Activated T-cell treated with anti-CD3 and anti-CD28 coated beads, Interleukin-2, amount 50 U/mL, for 24 hours (primary cell): ENCODE measurements around the gene MAP7.

Source experiments
- DNase-seq: peaks from one replicate; pipeline ENCODE4 v3.0.0-alpha.2; 2020
- H3K27ac Mint-ChIP-seq: 2 replicates; pipeline ENCODE4 v1.8.0; 2020; ENCODE audit warnings: mild to moderate bottlenecking, mixed read lengths
- H3K27me3 Mint-ChIP-seq: 2 replicates; pipeline ENCODE4 v1.8.0; 2020; ENCODE audit warnings: mixed read lengths
- H3K36me3 Mint-ChIP-seq: 2 replicates; pipeline ENCODE4 v1.8.0; 2020; ENCODE audit warnings: low read depth, mixed read lengths
- H3K4me1 Mint-ChIP-seq: 2 replicates; pipeline ENCODE4 v1.8.0; 2020; ENCODE audit warnings: low read depth, mixed read lengths
- H3K4me3 Mint-ChIP-seq: 2 replicates; pipeline ENCODE4 v1.8.0; 2020; ENCODE audit warnings: mild to moderate bottlenecking, moderate library complexity, mixed read lengths
- H3K9me3 Mint-ChIP-seq: 2 replicates; pipeline ENCODE4 v1.8.0; 2020; ENCODE audit warnings: mixed read lengths

Gene MAP7

GRCh38 chr6:136343700-136344099 lies 206.5 kb downstream of the MAP7 start:
- no peaks in the 10 kb centered on the region for H3K27me3 Mint-ChIP-seq
- DNase-seq = no peak
- no peak overlapping the region for H3K27ac Mint-ChIP-seq
- no peak overlapping the region for H3K4me3 Mint-ChIP-seq
- H3K36me3 Mint-ChIP-seq = no peaks in the 10 kb centered on the region
- no peaks in the 10 kb centered on the region for H3K4me1 Mint-ChIP-seq
- no peaks in the 10 kb centered on the region for H3K9me3 Mint-ChIP-seq

DNA sequence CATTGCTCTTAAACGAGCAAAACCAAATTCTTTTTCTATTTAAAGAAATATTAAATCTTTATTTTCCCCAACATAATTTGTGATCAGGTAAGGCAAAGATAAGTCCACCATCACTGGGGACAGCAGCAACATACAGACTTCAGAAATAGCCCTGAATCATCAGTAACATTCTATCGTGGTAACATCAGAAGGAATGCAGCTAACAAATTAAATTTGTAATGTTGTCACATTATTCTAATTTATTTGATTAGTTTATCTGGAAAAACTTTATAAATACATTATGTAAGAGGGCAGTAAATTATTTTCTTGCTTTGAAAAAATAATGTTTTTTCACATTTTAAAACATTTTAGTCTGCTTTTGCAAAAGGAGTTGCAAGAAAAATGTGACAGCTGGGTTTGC lies 206.9 kb downstream of the MAP7 start:
- DNase-seq = no peak
- Mint-ChIP-seq H3K27me3 (no peaks in the 10 kb centered on the region), H3K9me3 (no peaks in the 10 kb centered on the region), H3K4me1 (no peaks in the 10 kb centered on the region), H3K4me3 (no peak overlapping the region), H3K27ac (no peak overlapping the region), H3K36me3 (no peaks in the 10 kb centered on the region)

GRCh38 chr6:136341967-136342366 lies 208.3 kb downstream of the MAP7 start:
- no peaks in the 10 kb centered on the region for H3K4me1 Mint-ChIP-seq
- H3K4me3 Mint-ChIP-seq = no peak overlapping the region
- no peaks in the 10 kb centered on the region for H3K36me3 Mint-ChIP-seq
- H3K9me3 Mint-ChIP-seq = no peaks in the 10 kb centered on the region
- H3K27me3 Mint-ChIP-seq = no peaks in the 10 kb centered on the region
- H3K27ac Mint-ChIP-seq = no peak overlapping the region
- DNase-seq = no peak

GRCh38 chr6:136341367-136341766 lies 208.9 kb downstream of the MAP7 start:
- H3K4me1 Mint-ChIP-seq = no peaks in the 10 kb centered on the region
- H3K36me3 Mint-ChIP-seq = no peaks in the 10 kb centered on the region
- H3K27ac Mint-ChIP-seq = no peak overlapping the region
- no peak for DNase-seq
- no peaks in the 10 kb centered on the region for H3K27me3 Mint-ChIP-seq
- H3K4me3 Mint-ChIP-seq = no peak overlapping the region
- no peaks in the 10 kb centered on the region for H3K9me3 Mint-ChIP-seq

GRCh38 chr6:136338486-136338885 lies 211.7 kb downstream of the MAP7 start:
- Mint-ChIP-seq H3K4me3 (no peak overlapping the region), H3K9me3 (no peaks in the 10 kb centered on the region), H3K4me1 (no peaks in the 10 kb centered on the region), H3K27me3 (no peaks in the 10 kb centered on the region), H3K27ac (no peak overlapping the region), H3K36me3 (no peaks in the 10 kb centered on the region)
- no peak for DNase-seq

DNA sequence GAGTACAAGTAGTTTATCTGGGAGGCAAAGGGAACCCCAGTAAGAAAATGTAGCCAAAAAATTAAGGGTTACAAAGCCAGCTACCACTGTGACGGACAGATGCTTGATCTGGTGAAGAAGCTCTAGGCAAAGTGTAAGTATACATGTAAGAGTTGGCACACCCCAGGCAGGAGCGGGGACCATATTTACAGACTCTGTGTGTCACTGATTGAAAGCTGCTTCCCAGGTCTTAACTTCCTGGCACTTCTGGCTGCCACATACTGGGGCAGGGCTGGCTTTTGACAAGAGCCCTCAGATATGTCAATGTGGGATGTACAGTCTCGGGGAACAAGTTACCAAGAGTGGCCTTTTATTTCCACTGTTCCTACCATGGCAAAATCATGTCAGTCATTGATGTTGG lies 212.6 kb downstream of the MAP7 start:
- no peak for DNase-seq

DNA sequence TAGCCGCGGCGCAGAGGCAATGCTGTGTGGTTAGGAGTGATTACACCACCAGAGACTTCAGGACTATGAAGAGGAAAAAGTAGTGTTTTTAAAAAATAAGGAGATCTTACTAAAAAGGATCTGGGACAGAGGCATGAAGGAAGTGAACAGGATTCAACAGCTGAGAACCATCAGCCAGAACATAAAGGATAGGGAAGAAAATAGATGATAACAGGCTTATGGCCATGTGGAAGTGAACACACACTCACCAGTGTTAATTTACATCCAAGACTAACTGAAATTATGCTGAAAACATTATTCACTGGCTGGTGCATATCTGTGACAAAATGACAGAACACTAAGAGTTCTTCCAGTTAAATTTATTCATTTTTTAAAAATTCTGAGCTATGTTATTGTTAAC lies 213.1 kb downstream of the MAP7 start:
- Mint-ChIP-seq H3K27me3 (no peaks in the 10 kb centered on the region), H3K27ac (no peak overlapping the region), H3K4me3 (no peak overlapping the region), H3K9me3 (no peaks in the 10 kb centered on the region), H3K4me1 (no peaks in the 10 kb centered on the region), H3K36me3 (no peaks in the 10 kb centered on the region)
- no peak for DNase-seq

More for the DNA sequence above, 212.6 kb downstream of the MAP7 start:
- Mint-ChIP-seq H3K36me3 (no peaks in the 10 kb centered on the region), H3K27me3 (no peaks in the 10 kb centered on the region), H3K4me1 (no peaks in the 10 kb centered on the region), H3K9me3 (no peaks in the 10 kb centered on the region), H3K4me3 (no peak overlapping the region), H3K27ac (no peak overlapping the region)

GRCh38 chr6:136335736-136336363 lies 214.4 kb downstream of the MAP7 start:
- Mint-ChIP-seq H3K9me3 (no peaks in the 10 kb centered on the region), H3K4me3 (no peak overlapping the region), H3K4me1 (no peaks in the 10 kb centered on the region), H3K27me3 (no peaks in the 10 kb centered on the region), H3K36me3 (no peaks in the 10 kb centered on the region), H3K27ac (no peak overlapping the region)
- DNase-seq = no peak

DNA sequence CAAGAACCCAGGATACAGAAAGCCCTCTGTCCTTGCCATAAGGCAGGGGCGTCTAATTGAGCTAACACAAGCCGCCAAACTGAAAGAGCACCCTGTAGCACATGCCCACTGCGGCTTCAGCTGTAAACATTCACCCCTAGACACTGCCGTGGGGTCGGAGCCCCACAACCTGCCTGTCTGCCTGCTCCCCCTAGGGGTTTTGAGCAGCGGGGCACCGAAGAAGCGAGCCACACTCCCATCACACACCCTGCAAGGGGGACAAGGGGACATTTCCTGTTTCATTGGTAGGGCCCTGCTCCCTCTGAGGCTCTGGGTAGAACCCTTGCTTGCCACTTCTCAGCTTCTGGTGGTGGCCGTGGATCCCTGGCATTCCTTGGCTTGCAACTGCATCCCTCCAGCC lies 215.4 kb downstream of the MAP7 start:
- Mint-ChIP-seq H3K9me3 (no peaks in the 10 kb centered on the region), H3K36me3 (no peaks in the 10 kb centered on the region), H3K4me3 (no peak overlapping the region)

GRCh38 chr6:136334465-136334846 lies 215.8 kb downstream of the MAP7 start:
- Mint-ChIP-seq H3K36me3 (no peaks in the 10 kb centered on the region), H3K27me3 (no peaks in the 10 kb centered on the region), H3K9me3 (no peaks in the 10 kb centered on the region), H3K4me3 (no peak overlapping the region), H3K27ac (no peak overlapping the region), H3K4me1 (no peaks in the 10 kb centered on the region)
- no peak for DNase-seq

More for the DNA sequence above, 215.4 kb downstream of the MAP7 start:
- no peak for DNase-seq
- no peaks in the 10 kb centered on the region for H3K4me1 Mint-ChIP-seq
- H3K27me3 Mint-ChIP-seq = no peaks in the 10 kb centered on the region
- H3K27ac Mint-ChIP-seq = no peak overlapping the region

GRCh38 chr6:136333824-136334464 lies 216.3 kb downstream of the MAP7 start:
- Mint-ChIP-seq H3K27ac (no peak overlapping the region), H3K4me1 (no peaks in the 10 kb centered on the region), H3K36me3 (no peaks in the 10 kb centered on the region), H3K4me3 (no peak overlapping the region), H3K27me3 (no peaks in the 10 kb centered on the region), H3K9me3 (no peaks in the 10 kb centered on the region)
- DNase-seq = no peak

GRCh38 chr6:136331461-136331860 lies 218.8 kb downstream of the MAP7 start:
- no peak for DNase-seq
- no peaks in the 10 kb centered on the region for H3K9me3 Mint-ChIP-seq
- H3K4me1 Mint-ChIP-seq = no peaks in the 10 kb centered on the region
- no peak overlapping the region for H3K27ac Mint-ChIP-seq
- no peaks in the 10 kb centered on the region for H3K27me3 Mint-ChIP-seq
- H3K4me3 Mint-ChIP-seq = no peak overlapping the region
- H3K36me3 Mint-ChIP-seq = no peaks in the 10 kb centered on the region

GRCh38 chr6:136330634-136331033 lies 219.6 kb downstream of the MAP7 start:
- H3K36me3 Mint-ChIP-seq = no peaks in the 10 kb centered on the region
- no peak overlapping the region for H3K27ac Mint-ChIP-seq
- H3K27me3 Mint-ChIP-seq = no peaks in the 10 kb centered on the region
- H3K4me3 Mint-ChIP-seq = no peak overlapping the region
- no peaks in the 10 kb centered on the region for H3K4me1 Mint-ChIP-seq
- no peak for DNase-seq
- no peaks in the 10 kb centered on the region for H3K9me3 Mint-ChIP-seq

DNA sequence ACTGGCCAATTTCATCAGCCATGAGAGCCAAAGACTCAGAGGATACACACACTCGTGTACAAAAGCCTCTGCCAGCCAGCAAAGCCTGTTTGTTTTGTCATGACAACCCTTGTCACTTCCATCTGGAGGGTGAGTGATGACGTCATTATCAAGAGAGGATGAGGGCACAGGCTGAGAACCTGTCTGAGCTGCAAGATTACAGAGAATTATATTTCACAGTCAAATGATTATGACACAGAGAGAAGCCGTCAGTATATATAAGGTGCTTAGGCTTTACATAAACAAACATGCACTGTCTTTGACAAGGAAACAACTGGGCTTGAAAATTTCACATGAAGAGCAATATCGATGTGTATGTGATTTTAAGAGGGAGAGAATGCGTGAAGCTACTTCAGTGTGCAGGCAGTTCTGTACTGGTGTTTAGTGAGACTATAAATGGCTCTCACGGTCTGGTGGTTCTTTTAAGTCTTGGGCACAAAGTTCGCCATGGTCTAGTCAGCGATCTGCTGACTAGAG lies 224.1 kb downstream of the MAP7 start:
- no peaks in the 10 kb centered on the region for H3K27me3 Mint-ChIP-seq
- no peak overlapping the region for H3K4me3 Mint-ChIP-seq
- no peaks in the 10 kb centered on the region for H3K9me3 Mint-ChIP-seq
- no peak overlapping the region for H3K27ac Mint-ChIP-seq
- no peaks in the 10 kb centered on the region for H3K4me1 Mint-ChIP-seq
- DNase-seq = no peak
- H3K36me3 Mint-ChIP-seq = no peaks in the 10 kb centered on the region

DNA sequence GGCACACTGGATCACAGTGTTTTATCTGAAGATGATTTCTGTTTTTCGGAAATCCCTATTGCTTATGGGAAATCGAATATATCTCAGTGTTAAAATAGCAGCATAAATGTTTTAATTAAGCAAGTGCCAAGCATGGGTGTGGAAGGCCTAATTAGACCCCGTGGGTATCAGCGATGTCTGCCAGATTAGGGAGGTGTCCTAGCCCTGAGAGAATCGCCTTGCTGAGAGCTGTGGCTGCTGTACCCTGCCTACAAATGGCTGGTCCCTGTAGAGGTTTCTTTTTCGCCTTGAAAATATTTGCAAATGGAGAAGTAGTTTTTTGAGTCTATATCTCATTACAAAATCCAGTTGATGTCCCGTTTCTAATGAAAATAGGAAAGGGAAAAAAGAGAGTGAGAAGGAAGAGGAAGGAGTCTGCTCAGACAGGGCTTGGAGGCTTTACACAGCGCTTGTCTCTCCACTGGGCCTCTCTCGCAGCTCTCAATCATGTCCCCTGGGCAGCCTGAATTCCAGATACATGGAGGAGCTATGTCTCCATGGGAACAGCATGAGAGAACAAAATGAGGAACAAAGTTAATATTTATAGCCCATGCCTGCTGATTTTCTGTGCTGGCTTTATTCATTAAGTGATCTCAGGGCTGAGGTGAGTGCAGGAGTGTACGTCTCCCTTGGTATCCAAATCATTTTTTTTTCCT lies 225.4 kb downstream of the MAP7 start:
- Mint-ChIP-seq H3K27ac (no peak overlapping the region), H3K27me3 (no peaks in the 10 kb centered on the region), H3K36me3 (no peaks in the 10 kb centered on the region), H3K9me3 (no peaks in the 10 kb centered on the region), H3K4me3 (no peak overlapping the region), H3K4me1 (no peaks in the 10 kb centered on the region)
- no peak for DNase-seq
